Colonic mucosa (tissue), 4 donors: ENCODE results near the gene CTCFL. TPM values are rescaled to one million over a fixed set of nuclear protein-coding genes. Genes with fewer than 3 reads are reported as not detected.

Experiments used
- DNase-seq: peaks from one replicate; pipeline ENCODE4 v3.0.0-alpha.2; 2020
- H3K27ac ChIP-seq: fragments of 200-600 bp; one replicate; pipeline ENCODE4 v1.8.0; 2021
- H3K27me3 ChIP-seq: fragments of 200-600 bp; one replicate; pipeline ENCODE4 v1.8.0; 2021
- H3K36me3 ChIP-seq: fragments of 200-600 bp; one replicate; pipeline ENCODE4 v1.8.0; 2021
- H3K4me1 ChIP-seq: fragments of 200-600 bp; one replicate; pipeline ENCODE4 v1.8.0; 2021; ENCODE audit warnings: mild to moderate bottlenecking
- H3K4me3 ChIP-seq: fragments of 200-600 bp; one replicate; pipeline ENCODE4 v1.8.0; 2021
- H3K9ac ChIP-seq, 2 donors: one replicate each; pipeline ENCODE4 v1.7.0; 2013; ENCODE audit warnings: control low read depth in 2 of 2, low read depth in 2 of 2, low read length in 2 of 2
- H3K9me3 ChIP-seq: fragments of 200-600 bp; one replicate; pipeline ENCODE4 v1.8.0; 2021
- intact Hi-C: fragments of 100-400 bp; cut with DNase I; formaldehyde crosslinking; loops from one replicate; pipeline ENCODE4 v1.14.1; 2022
- total RNA-seq, 2 donors: library from RNA; stranded (reverse); fragmentation: NEBNext Ultra II Directional in 1 of 2; extraction: Animal tissue kit (Norgen Biotek cat#: 25700) in 1 of 2; gene quantifications; one replicate each; pipeline ENCODE4 v1.2.1, GENCODE V29; 2021
- TF ChIP-seq, protein P1 (sequence below): fragments of 200-600 bp; IDR thresholded peaks from one replicate; pipeline ENCODE4 v1.8.0; 2022; ENCODE audit warnings: antibody characterized with exemption, mild to moderate bottlenecking
- donor health status: healthy.
- donor health status: DM: no; HTN: no; CAD: no.
- donor health status: DM: no; HTN: no; CAD: no.

The CTCFL gene
- total RNA-seq, 2 donors from 2014 or later = 0.47 TPM; not detected in 1

DNA sequence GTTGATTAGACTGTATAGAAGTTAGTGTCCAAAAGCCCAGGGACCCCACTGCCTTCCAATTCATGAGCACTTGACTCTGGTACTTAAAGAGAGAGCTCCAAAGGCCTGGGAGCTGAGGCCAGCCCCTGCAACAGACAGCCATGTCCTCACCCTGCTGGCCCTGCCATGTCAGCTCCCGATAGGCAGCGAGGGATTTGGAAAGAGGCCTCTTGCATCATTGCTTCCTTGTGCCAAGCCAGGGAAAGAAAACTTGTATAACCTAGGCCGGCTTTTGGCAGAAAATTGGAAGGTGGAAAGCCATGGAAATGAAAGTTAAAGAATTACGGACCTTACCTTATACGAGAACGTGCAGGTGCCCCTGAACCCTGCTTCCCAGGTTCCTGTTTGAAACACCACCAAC is 27.5 kb upstream of the CTCFL start:
- no peak overlapping the region for H3K9ac ChIP-seq
- no peak overlapping the region for H3K27ac ChIP-seq
- H3K36me3 ChIP-seq = no peaks in the 10 kb centered on the region
- no peaks in the 10 kb centered on the region for H3K9me3 ChIP-seq
- DNase-seq = no peak
- no peak overlapping the region for H3K4me3 ChIP-seq
- intact Hi-C loops = no loop called here
- no peaks in the 10 kb centered on the region for H3K27me3 ChIP-seq
- H3K4me1 ChIP-seq = no peaks in the 10 kb centered on the region
- TF ChIP-seq, protein P1, sequence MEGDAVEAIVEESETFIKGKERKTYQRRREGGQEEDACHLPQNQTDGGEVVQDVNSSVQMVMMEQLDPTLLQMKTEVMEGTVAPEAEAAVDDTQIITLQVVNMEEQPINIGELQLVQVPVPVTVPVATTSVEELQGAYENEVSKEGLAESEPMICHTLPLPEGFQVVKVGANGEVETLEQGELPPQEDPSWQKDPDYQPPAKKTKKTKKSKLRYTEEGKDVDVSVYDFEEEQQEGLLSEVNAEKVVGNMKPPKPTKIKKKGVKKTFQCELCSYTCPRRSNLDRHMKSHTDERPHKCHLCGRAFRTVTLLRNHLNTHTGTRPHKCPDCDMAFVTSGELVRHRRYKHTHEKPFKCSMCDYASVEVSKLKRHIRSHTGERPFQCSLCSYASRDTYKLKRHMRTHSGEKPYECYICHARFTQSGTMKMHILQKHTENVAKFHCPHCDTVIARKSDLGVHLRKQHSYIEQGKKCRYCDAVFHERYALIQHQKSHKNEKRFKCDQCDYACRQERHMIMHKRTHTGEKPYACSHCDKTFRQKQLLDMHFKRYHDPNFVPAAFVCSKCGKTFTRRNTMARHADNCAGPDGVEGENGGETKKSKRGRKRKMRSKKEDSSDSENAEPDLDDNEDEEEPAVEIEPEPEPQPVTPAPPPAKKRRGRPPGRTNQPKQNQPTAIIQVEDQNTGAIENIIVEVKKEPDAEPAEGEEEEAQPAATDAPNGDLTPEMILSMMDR = no peak

GRCh38 chr20:57548177-57549058 is 23.5 kb upstream of the CTCFL start:
- Histone ChIP-seq H3K4me1 (no peaks in the 10 kb centered on the region), H3K4me3 (no peak overlapping the region), H3K9ac (no peak overlapping the region), H3K27me3 (no peaks in the 10 kb centered on the region), H3K9me3 (no peaks in the 10 kb centered on the region), H3K27ac (no peak overlapping the region), H3K36me3 (no peaks in the 10 kb centered on the region)
- TF ChIP-seq, protein P1 = no peak
- intact Hi-C loops = no loop called here
- no peak for DNase-seq

DNA sequence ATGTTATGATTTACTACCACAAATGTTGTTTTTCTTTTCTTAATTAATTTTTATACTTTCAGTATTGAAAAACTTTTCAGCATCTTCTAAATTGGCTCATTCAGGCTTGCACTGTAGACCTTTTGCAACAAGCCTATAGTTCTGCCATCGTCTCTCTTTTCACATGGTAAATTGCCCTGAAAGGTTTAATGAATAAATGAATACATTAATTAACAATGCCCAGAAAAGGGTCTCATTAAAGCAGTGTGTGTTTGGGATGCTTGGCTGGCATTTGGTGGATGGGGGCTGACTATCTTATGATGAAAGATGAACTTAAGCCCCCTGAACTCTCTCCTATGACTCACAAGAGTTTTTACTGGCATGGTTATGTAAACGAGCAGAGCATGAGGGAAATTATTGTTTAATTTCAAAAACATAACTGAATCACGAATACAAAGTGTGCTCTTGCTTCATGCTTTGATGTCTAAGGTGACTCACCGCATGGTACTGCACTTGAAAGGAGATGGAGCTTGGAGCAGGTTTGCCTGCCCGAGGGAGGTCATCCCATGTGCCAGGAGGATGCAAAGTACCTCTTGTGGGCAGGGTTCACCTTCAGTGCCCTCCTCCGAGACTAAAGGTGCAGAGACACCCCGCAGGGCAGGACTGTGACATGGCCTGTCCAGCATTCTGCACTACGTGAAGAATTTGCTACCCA is 22.2 kb upstream of the CTCFL start:
- H3K4me1 ChIP-seq = no peaks in the 10 kb centered on the region
- no peak overlapping the region for H3K4me3 ChIP-seq
- no peaks in the 10 kb centered on the region for H3K27me3 ChIP-seq
- H3K36me3 ChIP-seq = no peaks in the 10 kb centered on the region
- H3K9ac ChIP-seq = no peak overlapping the region
- H3K9me3 ChIP-seq = no peaks in the 10 kb centered on the region
- TF ChIP-seq, protein P1 = no peak
- intact Hi-C loops = no loop called here
- no peak overlapping the region for H3K27ac ChIP-seq
- no peak for DNase-seq

DNA sequence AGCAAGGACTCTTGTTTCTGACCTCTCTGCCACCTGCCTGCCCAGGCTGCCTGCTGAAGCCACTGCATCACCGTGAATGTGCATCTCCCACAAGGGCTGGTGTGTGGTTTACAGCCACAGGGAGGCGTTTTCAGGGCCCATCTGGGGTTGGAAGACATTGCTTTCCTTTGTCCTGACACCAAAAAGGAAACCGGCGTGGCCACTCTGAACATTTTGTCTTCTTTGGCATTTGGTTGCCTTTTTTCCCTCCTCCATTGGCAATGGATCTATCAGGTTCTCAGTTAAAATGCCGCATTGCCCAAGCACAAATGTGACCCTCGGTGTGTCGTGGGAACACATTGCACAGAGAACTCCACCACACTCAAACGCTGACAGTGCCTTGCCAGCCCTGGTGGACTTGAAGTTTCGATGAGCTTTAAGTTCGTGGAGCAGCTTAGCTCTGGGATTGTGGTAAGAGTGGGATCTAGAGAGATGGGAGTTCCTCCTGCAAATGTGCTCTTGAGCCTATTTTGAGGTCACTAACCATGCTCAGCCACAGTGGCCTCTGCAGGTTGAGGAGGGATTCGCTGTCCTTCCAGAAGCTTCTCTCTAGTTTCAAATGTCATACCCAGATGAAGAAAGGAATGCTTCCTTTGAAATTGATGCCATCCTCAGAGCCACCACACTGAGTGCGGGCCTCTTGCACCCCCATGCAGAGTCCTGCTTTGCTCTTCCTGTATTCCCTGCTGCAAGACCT is 21.2 kb upstream of the CTCFL start:
- peak; percentile 15 for DNase-seq
- Histone ChIP-seq H3K4me1 (peaks cover 2% of the 10 kb centered on the region), H3K4me3 (no peak overlapping the region), H3K9ac (peak overlapping the region in 1 of 2 donors; percentile 7), H3K9me3 (no peaks in the 10 kb centered on the region), H3K27ac (peak overlapping the region; percentile 39), H3K36me3 (no peaks in the 10 kb centered on the region), H3K27me3 (no peaks in the 10 kb centered on the region)
- intact Hi-C loops = no loop called here
- TF ChIP-seq, protein P1 = no peak

- intact Hi-C loops = no loop called here
- peak; percentile 68 for DNase-seq
- H3K9ac ChIP-seq = peak overlapping the region; percentile 45 to 66
- TF ChIP-seq, protein P1 = no peak
- peak overlapping the region; percentile 39 for H3K27ac ChIP-seq
- no peaks in the 10 kb centered on the region for H3K36me3 ChIP-seq
- H3K9me3 ChIP-seq = no peaks in the 10 kb centered on the region
- no peak overlapping the region for H3K4me3 ChIP-seq
- H3K4me1 ChIP-seq = peaks cover 5% of the 10 kb centered on the region
- no peaks in the 10 kb centered on the region for H3K27me3 ChIP-seq
These were observed 20.1 kb upstream of the CTCFL start for GRCh38 chr20:57544838-57545564.
